PC-3 (cell line): ENCODE measurements around the gene CLDND1.

Experiments used
- EZH2 ChIP-seq: fragments of 300-600 bp; sonication (generic); IDR thresholded peaks from one replicate; pipeline ENCODE4 v1.6.1; 2017; ENCODE audit warnings: antibody characterized with exemption, mild to moderate bottlenecking, low read length; ENCODE audit not compliant: unreplicated experiment
- EZH2phosphoT487 ChIP-seq: fragments of 300-600 bp; sonication (generic); IDR thresholded peaks from 2 replicates; pipeline ENCODE4 v1.6.1; 2018; ENCODE audit warnings: mild to moderate bottlenecking, antibody characterized with exemption, low read length, borderline replicate concordance
- TF ChIP-seq, protein P1 (sequence below): fragments of 300-600 bp; sonication (generic); conservative IDR thresholded peaks from 2 replicates; pipeline ENCODE4 v1.5.1; 2017; ENCODE audit warnings: antibody characterized with exemption, low read depth, mild to moderate bottlenecking, low read length

DNA sequence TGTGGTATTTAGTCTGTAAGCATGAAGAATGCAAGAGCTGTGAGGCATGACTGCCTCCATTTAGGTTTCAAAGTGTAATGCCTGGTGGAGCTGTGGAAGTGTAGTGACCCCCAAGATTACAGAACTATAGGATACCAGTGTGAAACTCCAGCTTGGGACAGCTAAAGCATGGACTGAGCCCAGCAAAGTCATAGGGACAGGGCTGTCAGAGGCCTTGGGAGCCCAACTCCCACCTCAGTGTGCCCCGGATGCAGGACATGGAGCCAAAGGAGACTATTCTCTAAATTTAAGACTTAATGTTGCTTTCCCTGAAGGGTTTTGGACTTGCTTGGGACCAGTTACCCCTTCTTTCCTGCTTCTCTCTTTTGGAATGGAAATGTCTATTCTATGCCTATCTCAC is 19.9 kb upstream of the CLDND1 start:
- TF ChIP-seq, protein P1, sequence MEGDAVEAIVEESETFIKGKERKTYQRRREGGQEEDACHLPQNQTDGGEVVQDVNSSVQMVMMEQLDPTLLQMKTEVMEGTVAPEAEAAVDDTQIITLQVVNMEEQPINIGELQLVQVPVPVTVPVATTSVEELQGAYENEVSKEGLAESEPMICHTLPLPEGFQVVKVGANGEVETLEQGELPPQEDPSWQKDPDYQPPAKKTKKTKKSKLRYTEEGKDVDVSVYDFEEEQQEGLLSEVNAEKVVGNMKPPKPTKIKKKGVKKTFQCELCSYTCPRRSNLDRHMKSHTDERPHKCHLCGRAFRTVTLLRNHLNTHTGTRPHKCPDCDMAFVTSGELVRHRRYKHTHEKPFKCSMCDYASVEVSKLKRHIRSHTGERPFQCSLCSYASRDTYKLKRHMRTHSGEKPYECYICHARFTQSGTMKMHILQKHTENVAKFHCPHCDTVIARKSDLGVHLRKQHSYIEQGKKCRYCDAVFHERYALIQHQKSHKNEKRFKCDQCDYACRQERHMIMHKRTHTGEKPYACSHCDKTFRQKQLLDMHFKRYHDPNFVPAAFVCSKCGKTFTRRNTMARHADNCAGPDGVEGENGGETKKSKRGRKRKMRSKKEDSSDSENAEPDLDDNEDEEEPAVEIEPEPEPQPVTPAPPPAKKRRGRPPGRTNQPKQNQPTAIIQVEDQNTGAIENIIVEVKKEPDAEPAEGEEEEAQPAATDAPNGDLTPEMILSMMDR: no peak
- TF ChIP-seq EZH2phosphoT487 (no peak), EZH2 (no peak)
